GM10266 (cell line): ENCODE data around the gene RAMP3.
"Not testable (repeated sequence)": the region's sequence is repeated elsewhere in the genome, so short reads cannot be mapped to it uniquely, and the experiment has no call there.

Experiments
- DNase-seq: peaks from one replicate; pipeline ENCODE4 v3.0.0; 2012; ENCODE audit errors: extremely low spot score
- CTCF ChIP-seq: IDR thresholded peaks from 2 replicates; pipeline ENCODE4 v1.5.1; 2012; ENCODE audit warnings: mild to moderate bottlenecking, low read depth; ENCODE audit not compliant: control insufficient read depth, insufficient read depth; ENCODE audit errors: missing control alignments

RAMP3 gene

DNA sequence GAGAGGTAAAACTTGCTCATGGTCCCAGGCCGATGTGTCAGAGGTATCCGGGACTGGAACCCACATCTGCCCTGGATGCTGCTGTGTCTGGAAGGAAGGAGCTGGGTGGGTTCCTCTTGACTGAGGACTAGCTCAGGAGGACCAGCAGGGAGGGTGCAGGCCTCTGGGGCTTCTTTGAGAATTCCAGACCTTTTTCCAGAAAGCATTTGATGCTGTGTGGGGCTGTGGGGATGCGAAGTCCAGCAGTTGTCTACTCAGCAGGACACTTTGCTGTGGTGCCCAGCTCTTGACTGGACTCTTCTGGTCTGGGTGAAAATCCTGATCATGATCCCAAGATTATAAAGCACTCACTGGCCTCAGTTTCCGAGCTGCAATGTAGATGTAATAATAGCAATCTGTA lies 1.7 kb downstream of the RAMP3 start:
- DNase-seq = no peak
- no peak for TF ChIP-seq CTCF

GRCh38 chr7:45160417-45160881 lies 2.9 kb downstream of the RAMP3 start:
- DNase-seq = peak; percentile 55
- no peak for TF ChIP-seq CTCF

DNA sequence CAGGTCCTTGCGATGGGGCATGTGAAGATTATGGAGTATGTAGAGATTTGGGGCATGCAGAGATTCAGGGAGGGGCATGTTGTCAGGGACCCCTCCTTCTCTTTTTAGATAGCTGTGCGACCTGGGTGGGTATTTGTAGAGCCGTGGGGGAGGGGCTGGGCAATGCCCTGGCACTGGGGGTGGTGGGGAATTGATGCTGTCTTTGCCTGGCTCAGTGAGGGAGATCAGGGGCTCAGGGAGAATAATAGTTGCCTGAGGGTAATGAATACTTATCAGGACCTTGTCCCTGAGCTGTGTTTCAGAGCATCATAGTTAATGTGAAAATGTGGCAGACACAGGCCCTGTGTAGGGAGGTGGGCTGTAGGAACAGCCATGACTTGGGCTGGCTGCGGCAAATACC lies 3.5 kb downstream of the RAMP3 start:
- no peak for TF ChIP-seq CTCF
- DNase-seq = no peak

DNA sequence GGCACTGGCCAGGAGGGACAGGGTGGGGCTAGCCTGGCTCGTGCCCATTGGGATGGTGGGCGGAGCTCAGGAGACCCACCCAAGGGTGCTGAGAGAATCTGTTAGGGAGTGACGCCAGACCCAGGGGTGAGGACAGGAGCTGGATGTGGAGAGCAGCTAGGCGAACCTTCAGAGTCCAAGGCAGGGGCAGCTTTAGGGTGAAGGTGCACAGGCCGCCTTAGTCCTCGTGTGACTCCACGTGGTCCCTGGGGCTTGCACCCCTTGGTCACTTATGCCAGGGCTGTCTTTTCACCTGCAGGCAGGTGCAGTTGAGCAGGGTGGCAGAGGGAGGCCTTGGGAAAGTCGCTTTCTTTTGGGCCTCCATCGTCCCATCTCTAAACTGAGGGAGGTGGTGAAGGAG lies 4.3 kb downstream of the RAMP3 start:
- TF ChIP-seq CTCF = no peak

GRCh38 chr7:45162311-45162845 lies 4.8 kb downstream of the RAMP3 start:
- no peak for DNase-seq

More for the DNA sequence above, 4.3 kb downstream of the RAMP3 start:
- DNase-seq = no peak

GRCh38 chr7:45162943-45163691 lies 5.5 kb downstream of the RAMP3 start:
- DNase-seq = no peak
- no peak for TF ChIP-seq CTCF

More at GRCh38 chr7:45162311-45162845, 4.8 kb downstream of the RAMP3 start:
- no peak for TF ChIP-seq CTCF

DNA sequence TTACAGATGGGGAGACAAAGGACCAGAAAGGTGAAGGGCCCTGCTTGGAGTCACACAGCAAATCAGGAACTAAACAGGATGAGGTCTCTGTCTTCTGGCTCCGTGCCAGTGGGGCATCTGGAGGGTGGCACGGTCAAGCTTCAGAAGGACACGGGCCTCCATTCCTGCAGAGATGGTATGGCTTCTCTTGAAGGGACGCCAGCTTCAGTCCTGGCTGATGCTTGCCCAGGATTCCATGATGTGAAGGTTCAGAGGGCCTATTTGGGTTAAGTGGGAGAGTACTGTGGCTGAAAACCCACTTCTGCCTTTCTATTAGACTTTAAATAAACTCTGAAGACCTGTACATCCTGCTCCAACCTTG lies 6.1 kb downstream of the RAMP3 start:
- TF ChIP-seq CTCF = no peak
- DNase-seq = no peak

GRCh38 chr7:45164271-45164670 lies 6.7 kb downstream of the RAMP3 start:
- DNase-seq = not testable (repeated sequence)
